ENCODE data around the gene FOXP2.
A peak's percentile ranks its signal among the peaks of the same experiment; 100 is the strongest.

FOXP2 gene

GRCh38 chr7:114660753-114661152 is 246.1 kb downstream of the FOXP2 start:
- TF ChIP-seq EZH2phosphoT487 (IDR thresholded peaks at IDR 0.05; ENCODE audit: low read depth), result no peak
- TF ChIP-seq CTCF (IDR thresholded peaks at IDR 0.05; ENCODE audit: low read depth, low read length), result no peak
- no peak overlapping the region for H3K9ac ChIP-seq (ENCODE audit: low read length)
- H3K27ac ChIP-seq (ENCODE audit: low read length), result no peak overlapping the region

GRCh38 chr7:114662002-114662677 is 247.5 kb downstream of the FOXP2 start:
- no peak overlapping the region; the same call in 1 of the 2 replicates for H3K9ac ChIP-seq (ENCODE audit: low read length)
- H3K27ac ChIP-seq (ENCODE audit: low read length), result no peak overlapping the region
- H3K9me3 ChIP-seq (ENCODE audit: insufficient read depth, low read length), result no peaks in the 10 kb centered on the region
- H3K4me1 ChIP-seq (ENCODE audit: low read length), result peaks cover 23% of the 10 kb centered on the region
- no peaks in the 10 kb centered on the region for H4K20me1 ChIP-seq (ENCODE audit: insufficient read depth, low read length)
- TF ChIP-seq CTCF (IDR thresholded peaks at IDR 0.05; ENCODE audit: low read depth, low read length), result no peak
- TF ChIP-seq EZH2phosphoT487 (IDR thresholded peaks at IDR 0.05; ENCODE audit: low read depth), result no peak
- no peaks in the 10 kb centered on the region for H3K79me2 ChIP-seq (ENCODE audit: low read length)
- H3K4me3 ChIP-seq (ENCODE audit: low read length), result 0 out of 2 replicates have a peak overlapping the region, but pooled peaks have one; percentile 11
- no peaks in the 10 kb centered on the region for H3K36me3 ChIP-seq (replicated peaks; ENCODE audit: low read depth, low read length)
- H3K4me2 ChIP-seq (ENCODE audit: low read length), result peak overlapping the region; percentile 41
- H3K27me3 ChIP-seq (ENCODE audit: low read depth, low read length), result no peaks in the 10 kb centered on the region
- H2AFZ ChIP-seq (ENCODE audit: low read depth, low read length), result peak overlapping the region; percentile 70

More at GRCh38 chr7:114660753-114661152, 246.1 kb downstream of the FOXP2 start:
- Histone ChIP-seq H2AFZ (ENCODE audit: low read depth, low read length) (no peak overlapping the region), H4K20me1 (ENCODE audit: insufficient read depth, low read length) (no peaks in the 10 kb centered on the region), H3K4me1 (ENCODE audit: low read length) (peaks cover 23% of the 10 kb centered on the region), H3K4me2 (ENCODE audit: low read length) (no peak overlapping the region), H3K27me3 (ENCODE audit: low read depth, low read length) (no peaks in the 10 kb centered on the region), H3K9me3 (ENCODE audit: insufficient read depth, low read length) (no peaks in the 10 kb centered on the region), H3K79me2 (ENCODE audit: low read length) (no peaks in the 10 kb centered on the region), H3K36me3 (replicated peaks; ENCODE audit: low read depth, low read length) (no peaks in the 10 kb centered on the region), H3K4me3 (ENCODE audit: low read length) (no peak overlapping the region)

- H4K20me1 ChIP-seq (ENCODE audit: insufficient read depth, low read length), result no peaks in the 10 kb centered on the region
- no peaks in the 10 kb centered on the region for H3K36me3 ChIP-seq (replicated peaks; ENCODE audit: low read depth, low read length)
- H3K79me2 ChIP-seq (ENCODE audit: low read length), result no peaks in the 10 kb centered on the region
- peaks cover 23% of the 10 kb centered on the region for H3K4me1 ChIP-seq (ENCODE audit: low read length)
- TF ChIP-seq CTCF (IDR thresholded peaks at IDR 0.05; ENCODE audit: low read depth, low read length) (peak; percentile 73), EZH2phosphoT487 (IDR thresholded peaks at IDR 0.05; ENCODE audit: low read depth) (no peak)
- no peak overlapping the region for H2AFZ ChIP-seq (ENCODE audit: low read depth, low read length)
- no peaks in the 10 kb centered on the region for H3K9me3 ChIP-seq (ENCODE audit: insufficient read depth, low read length)
- no peak overlapping the region for H3K27ac ChIP-seq (ENCODE audit: low read length)
- H3K4me2 ChIP-seq (ENCODE audit: low read length), result no peak overlapping the region
- H3K27me3 ChIP-seq (ENCODE audit: low read depth, low read length), result no peaks in the 10 kb centered on the region
- H3K9ac ChIP-seq (ENCODE audit: low read length), result no peak overlapping the region
- H3K4me3 ChIP-seq (ENCODE audit: low read length), result no peak overlapping the region
Observed at GRCh38 chr7:114663502-114663901, 248.9 kb downstream of the FOXP2 start.

GRCh38 chr7:114670676-114671075 is 256.1 kb downstream of the FOXP2 start:
- Histone ChIP-seq H3K36me3 (replicated peaks; ENCODE audit: low read depth, low read length) (no peaks in the 10 kb centered on the region), H3K9ac (ENCODE audit: low read length) (no peak overlapping the region), H3K27me3 (ENCODE audit: low read depth, low read length) (no peaks in the 10 kb centered on the region), H3K4me1 (ENCODE audit: low read length) (no peaks in the 10 kb centered on the region), H3K79me2 (ENCODE audit: low read length) (no peaks in the 10 kb centered on the region), H3K4me2 (ENCODE audit: low read length) (no peak overlapping the region), H2AFZ (ENCODE audit: low read depth, low read length) (no peak overlapping the region), H3K9me3 (ENCODE audit: insufficient read depth, low read length) (no peaks in the 10 kb centered on the region), H3K27ac (ENCODE audit: low read length) (no peak overlapping the region), H4K20me1 (ENCODE audit: insufficient read depth, low read length) (no peaks in the 10 kb centered on the region), H3K4me3 (ENCODE audit: low read length) (no peak overlapping the region)
- TF ChIP-seq EZH2phosphoT487 (IDR thresholded peaks at IDR 0.05; ENCODE audit: low read depth) (no peak), CTCF (IDR thresholded peaks at IDR 0.05; ENCODE audit: low read depth, low read length) (no peak)
